DMS79 treated with DMSO at 0.1 percent for 48 hours (cell line): ENCODE measurements around the gene PTRH2.
"Not testable (repeated sequence)": the region's sequence is repeated elsewhere in the genome, so short reads cannot be mapped to it uniquely, and the experiment has no call there.

Source experiments
- DNase-seq: peaks from one replicate; lab custom pipeline; 2025; lab: John Stamatoyannopoulos, UW

PTRH2 gene

DNA sequence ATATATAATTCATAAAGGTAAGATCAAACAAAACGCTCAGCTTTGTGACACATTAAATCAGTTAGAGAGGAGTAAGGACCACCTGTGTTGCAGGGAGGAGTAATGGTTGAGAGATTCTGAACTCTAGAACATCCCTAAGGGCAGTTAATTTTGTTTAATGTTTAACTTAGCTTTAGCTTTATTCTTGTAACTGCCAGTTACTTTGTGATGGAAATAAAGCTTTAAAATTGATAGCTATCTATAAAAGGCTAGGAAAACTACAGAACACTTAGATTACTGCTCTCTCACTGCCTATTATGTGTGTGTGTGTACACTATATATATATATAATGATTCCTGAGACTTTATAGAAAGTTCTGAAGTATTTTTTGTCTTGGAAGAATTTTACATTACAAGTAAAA, 37.8 kb downstream of the PTRH2 start:
- DNase-seq, result no peak

DNA sequence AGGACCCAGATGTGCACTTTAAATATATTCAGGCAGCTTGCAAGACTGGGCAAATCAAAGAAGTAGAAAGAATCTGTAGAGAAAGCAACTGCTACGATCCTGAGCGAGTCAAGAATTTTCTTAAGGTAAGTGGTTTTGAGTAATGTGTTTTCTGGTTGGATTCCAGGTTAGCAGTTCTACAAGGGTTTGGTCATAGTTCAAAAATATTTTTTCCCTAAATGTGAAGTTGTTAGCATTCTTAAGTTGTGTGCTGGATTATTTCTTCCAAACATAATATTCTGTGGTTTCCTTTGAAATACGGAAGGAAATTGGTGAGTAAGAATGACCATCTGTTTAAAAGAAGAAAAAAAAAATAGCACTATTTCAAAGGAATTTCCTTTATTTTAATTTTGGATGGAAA, 38.4 kb downstream of the PTRH2 start:
- no peak for DNase-seq

DNA sequence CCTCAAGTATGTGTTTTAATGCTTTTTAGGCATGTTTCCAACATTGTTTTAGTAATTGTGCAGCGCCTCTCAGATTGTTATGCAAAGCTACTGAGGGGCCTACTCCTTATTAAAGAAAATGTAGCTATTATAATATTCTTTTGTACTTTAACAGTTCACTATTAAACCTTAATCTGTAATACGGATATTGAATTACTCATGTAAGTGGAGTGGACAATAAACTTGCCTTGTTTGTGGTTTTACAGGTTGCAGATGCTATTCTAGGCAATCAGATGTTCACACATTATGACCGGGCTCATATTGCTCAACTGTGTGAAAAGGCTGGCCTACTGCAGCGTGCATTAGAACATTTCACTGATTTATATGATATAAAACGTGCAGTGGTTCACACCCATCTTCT, 41.0 kb downstream of the PTRH2 start:
- no peak for DNase-seq

DNA sequence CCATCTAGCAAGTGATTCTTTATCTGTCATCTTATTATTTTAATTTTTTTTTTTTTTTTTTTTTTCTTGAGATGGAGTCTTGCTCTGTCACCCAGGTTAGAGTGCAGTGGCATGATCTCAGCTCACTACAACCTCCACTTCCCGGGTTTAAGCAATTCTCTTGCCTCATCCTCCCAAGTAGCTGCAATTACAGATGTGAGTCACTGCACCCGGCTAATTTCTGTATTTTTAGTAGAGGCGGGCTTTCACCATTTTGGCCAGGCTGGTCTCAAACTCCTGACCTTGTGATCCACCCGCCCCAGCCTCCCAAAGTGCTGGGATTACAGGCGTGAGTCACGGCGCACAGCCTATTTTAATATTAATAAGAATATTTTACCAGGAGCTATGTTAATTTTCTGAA, 50.6 kb downstream of the PTRH2 start:
- not testable (repeated sequence) for DNase-seq

DNA sequence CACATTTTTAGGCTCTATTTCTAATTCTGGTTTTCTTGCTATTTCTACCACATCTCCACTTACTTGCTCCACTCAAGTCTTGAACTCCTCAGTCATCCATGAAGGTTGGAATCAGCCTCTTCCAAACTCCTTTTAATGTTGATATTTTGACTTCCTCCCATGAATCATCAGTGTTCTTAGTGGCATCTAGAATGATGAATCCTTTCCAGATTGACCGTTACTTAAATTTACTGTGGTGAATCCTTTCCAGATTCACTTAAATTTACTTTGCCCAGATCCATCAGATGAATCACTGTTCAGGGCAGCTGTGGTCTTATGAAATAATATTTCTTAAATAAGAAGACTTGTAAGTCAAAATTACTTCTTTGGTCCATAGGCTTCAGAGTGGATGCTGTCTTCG, 55.1 kb downstream of the PTRH2 start:
- no peak for DNase-seq

DNA sequence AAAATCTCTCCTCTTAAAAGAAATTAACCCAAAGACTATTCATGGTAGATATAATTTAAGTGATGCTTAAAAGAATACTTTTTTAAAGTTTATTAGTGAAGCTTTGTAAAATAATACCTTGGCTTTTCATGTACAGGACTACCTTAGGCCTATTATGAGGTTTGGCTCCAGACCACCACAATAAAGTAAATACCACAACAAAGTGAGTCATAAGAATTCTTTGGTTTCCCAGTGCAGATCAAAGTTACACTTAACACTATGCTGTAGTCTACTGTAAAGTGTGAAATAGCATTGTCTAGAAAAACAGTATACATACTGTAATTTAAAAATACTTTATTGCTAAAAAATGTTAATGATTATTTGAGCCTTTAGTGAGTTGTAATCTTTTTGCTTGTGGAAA, 55.9 kb downstream of the PTRH2 start:
- DNase-seq, result no peak

DNA sequence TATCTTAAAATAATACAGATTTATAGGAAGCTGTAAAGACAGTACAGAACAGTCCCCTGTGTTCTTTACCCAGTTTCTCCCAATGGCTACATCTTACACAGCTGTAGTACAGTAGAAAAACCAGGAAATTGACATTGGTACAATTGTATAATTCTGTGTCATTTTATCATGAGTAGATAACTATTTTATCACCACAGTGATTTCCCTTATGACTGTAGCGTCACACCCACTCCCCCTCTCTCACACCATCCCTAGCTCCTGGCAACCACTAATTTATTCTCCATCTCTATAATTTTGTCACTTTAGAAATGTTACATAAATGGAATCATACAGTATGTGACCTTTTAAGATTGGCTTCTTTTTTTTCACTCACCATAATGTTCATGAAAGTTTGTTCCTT, 56.6 kb downstream of the PTRH2 start:
- no peak for DNase-seq

DNA sequence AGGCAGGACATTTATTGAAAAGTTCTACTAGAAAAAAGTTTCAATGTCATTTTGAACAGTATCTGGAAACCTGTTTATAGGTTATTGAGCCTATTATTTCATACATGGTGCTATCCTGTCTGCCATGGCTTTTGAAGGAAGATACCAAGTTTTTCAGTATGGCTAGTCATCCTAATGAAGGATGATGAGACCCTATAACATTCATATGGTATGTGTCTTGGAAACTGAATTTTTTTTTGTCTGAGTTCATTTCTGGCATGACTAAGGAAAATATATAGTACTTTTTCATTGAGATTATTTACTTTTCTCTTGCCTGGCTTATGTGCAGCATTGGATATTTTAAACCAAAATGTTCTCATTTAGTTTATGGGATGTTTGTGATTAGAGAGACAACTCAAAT, 57.3 kb downstream of the PTRH2 start:
- DNase-seq, result no peak
